Vagina (tissue), 2 donors: ENCODE results near the gene FPGS.

Source experiments
- POLR2A ChIP-seq, 2 donors: fragments of 450-650 bp; IDR thresholded peaks; one replicate each; pipeline ENCODE4 v1.6.1; 2017; ENCODE audit warnings: antibody characterized with exemption in 2 of 2, mild to moderate bottlenecking in 2 of 2, moderate library complexity in 2 of 2
- POLR2AphosphoS5 ChIP-seq, 2 donors: sonication (generic); formaldehyde crosslinking; IDR thresholded peaks; one replicate each; pipeline ENCODE4 v1.9.0; 2017; ENCODE audit warnings: antibody characterized with exemption in 2 of 2, mild to moderate bottlenecking in 2 of 2, low read depth in 1 of 2; ENCODE audit not compliant: insufficient read depth in 1 of 2
- TF ChIP-seq, protein P1 (sequence below), 3 experiments: fragments of 450-650 bp in 2 of 3; fragments of 200-600 bp in 1 of 3; sonication (generic) in 1 of 3; IDR thresholded peaks; one replicate each; pipeline ENCODE4 v1.5.1; 2017 to 2019; ENCODE audit warnings: antibody characterized with exemption in 3 of 3, mild to moderate bottlenecking in 2 of 3, moderate library complexity in 2 of 3

DNA sequence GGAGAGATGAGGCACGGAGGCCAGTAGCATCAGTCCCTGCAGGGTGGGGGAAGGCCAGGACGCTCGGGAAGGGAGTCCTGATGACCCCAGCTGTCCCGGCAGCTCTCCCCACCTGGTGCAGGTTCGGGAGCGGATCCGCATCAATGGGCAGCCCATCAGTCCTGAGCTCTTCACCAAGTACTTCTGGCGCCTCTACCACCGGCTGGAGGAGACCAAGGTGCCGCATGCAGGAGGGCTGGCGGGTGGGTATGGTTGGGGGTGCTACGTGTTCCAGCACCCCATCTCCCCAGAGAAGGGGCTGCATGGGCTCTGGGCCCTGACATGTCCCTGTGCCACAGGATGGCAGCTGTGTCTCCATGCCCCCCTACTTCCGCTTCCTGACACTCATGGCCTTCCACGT is 4.2 kb downstream of the FPGS start:
- no peak for TF ChIP-seq POLR2A (IDR thresholded peaks at IDR 0.05)
- TF ChIP-seq, protein P1, sequence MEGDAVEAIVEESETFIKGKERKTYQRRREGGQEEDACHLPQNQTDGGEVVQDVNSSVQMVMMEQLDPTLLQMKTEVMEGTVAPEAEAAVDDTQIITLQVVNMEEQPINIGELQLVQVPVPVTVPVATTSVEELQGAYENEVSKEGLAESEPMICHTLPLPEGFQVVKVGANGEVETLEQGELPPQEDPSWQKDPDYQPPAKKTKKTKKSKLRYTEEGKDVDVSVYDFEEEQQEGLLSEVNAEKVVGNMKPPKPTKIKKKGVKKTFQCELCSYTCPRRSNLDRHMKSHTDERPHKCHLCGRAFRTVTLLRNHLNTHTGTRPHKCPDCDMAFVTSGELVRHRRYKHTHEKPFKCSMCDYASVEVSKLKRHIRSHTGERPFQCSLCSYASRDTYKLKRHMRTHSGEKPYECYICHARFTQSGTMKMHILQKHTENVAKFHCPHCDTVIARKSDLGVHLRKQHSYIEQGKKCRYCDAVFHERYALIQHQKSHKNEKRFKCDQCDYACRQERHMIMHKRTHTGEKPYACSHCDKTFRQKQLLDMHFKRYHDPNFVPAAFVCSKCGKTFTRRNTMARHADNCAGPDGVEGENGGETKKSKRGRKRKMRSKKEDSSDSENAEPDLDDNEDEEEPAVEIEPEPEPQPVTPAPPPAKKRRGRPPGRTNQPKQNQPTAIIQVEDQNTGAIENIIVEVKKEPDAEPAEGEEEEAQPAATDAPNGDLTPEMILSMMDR (IDR thresholded peaks at IDR 0.05), result no peak
- TF ChIP-seq POLR2AphosphoS5 (IDR thresholded peaks at IDR 0.05; ENCODE audit: insufficient read depth in 1 of 2, low read depth in 1 of 2), result no peak
